H1 (cell line): ENCODE results near the gene VPS41. TPM values are rescaled to one million over a fixed set of nuclear protein-coding genes. Genes with fewer than 3 reads are reported as not detected.

Source experiments
- CTCF ChIA-PET: fragments of 300-600 bp; sonication (Branson Sonifier 250); formaldehyde crosslinking; loops from one replicate; lab custom pipeline; 2021; ENCODE audit not compliant: partially characterized antibody; lab: Charles Lee
- POLR2A ChIA-PET: fragments of 300-600 bp; sonication (Branson Sonifier 250); formaldehyde crosslinking; loops from one replicate; lab custom pipeline; 2021; ENCODE audit warnings: inconsistent platforms; ENCODE audit not compliant: partially characterized antibody; lab: Charles Lee
- DNase-seq, 2 experiments: peaks; one replicate each; pipeline versions ENCODE4 v3.0.0 to v3.0.0-alpha.2; 2010 to 2022; ENCODE audit warnings: low spot score in 2 of 2, low read depth in 1 of 2, mixed read lengths in 1 of 2
- FAIRE-seq: peaks from 2 replicates; lab custom pipeline; 2011; peaks lifted over from hg19 to GRCh38; lab: Jason Lieb, UNC
- H2AFZ ChIP-seq: 2 replicates; pipeline ENCODE4 v1.8.1; 2012; ENCODE audit warnings: low read length, inconsistent platforms
- H2AK5ac ChIP-seq: 2 replicates; pipeline ENCODE4 v1.6.1; 2013; ENCODE audit warnings: low read depth, low read length
- H2BK120ac ChIP-seq: replicated peaks from 2 replicates; pipeline ENCODE3; 2013; ENCODE audit warnings: low read depth, low read length, inconsistent platforms
- H2BK12ac ChIP-seq: 2 replicates; pipeline ENCODE4 v1.6.1; 2013; ENCODE audit warnings: low read depth, low read length
- H2BK15ac ChIP-seq: 2 replicates; pipeline ENCODE4 v1.6.1; 2013; ENCODE audit warnings: low read length
- H2BK20ac ChIP-seq: 2 replicates; pipeline ENCODE4 v1.6.1; 2013; ENCODE audit warnings: low read length
- H2BK5ac ChIP-seq: 2 replicates; pipeline ENCODE4 v1.6.1; 2013; ENCODE audit warnings: low read depth, low read length
- H3K14ac ChIP-seq: 2 replicates; pipeline ENCODE4 v1.6.1; 2013; ENCODE audit warnings: inconsistent platforms; ENCODE audit not compliant: insufficient read length
- H3K18ac ChIP-seq: 2 replicates; pipeline ENCODE4 v1.6.1; 2013; ENCODE audit warnings: low read length; ENCODE audit errors: extremely low read depth
- H3K23ac ChIP-seq: 2 replicates; pipeline ENCODE4 v1.6.1; 2013; ENCODE audit warnings: inconsistent platforms; ENCODE audit not compliant: insufficient read length
- H3K23me2 ChIP-seq: 2 replicates; pipeline ENCODE4 v1.6.1; 2013; ENCODE audit warnings: low read depth, low read length
- H3K27ac ChIP-seq: 2 replicates; pipeline ENCODE4 v1.6.1; 2011; ENCODE audit warnings: low read depth, low read length, inconsistent platforms
- H3K27me3 ChIP-seq, 4 experiments: replicated peaks in 1 of 4; 1 replicate in 1 of 4; 2 replicates in 3 of 4; pipeline versions ENCODE4 v1.6.1 to v1.8.1; 2011 to 2013; ENCODE audit warnings: low read length in 3 of 4, mild to moderate bottlenecking in 3 of 4, inconsistent platforms in 2 of 4, mixed read lengths in 2 of 4, moderate library complexity in 1 of 4; ENCODE audit not compliant: control insufficient read depth in 3 of 4, insufficient read depth in 3 of 4; ENCODE audit errors: extremely low read depth in 1 of 4
- H3K36me3 ChIP-seq, 4 experiments: 2 replicates each; pipeline versions ENCODE4 v1.6.1 to v1.8.1; 2011 to 2013; ENCODE audit warnings: mild to moderate bottlenecking in 4 of 4, low read length in 3 of 4, moderate library complexity in 2 of 4, control low read depth in 1 of 4, inconsistent platforms in 1 of 4; ENCODE audit not compliant: insufficient read depth in 4 of 4, control insufficient read depth in 2 of 4
- H3K4ac ChIP-seq: replicated peaks from 2 replicates; pipeline ENCODE3; 2013; ENCODE audit warnings: low read length, low read depth, mixed read lengths, inconsistent platforms; ENCODE audit not compliant: insufficient read length
- H3K4me1 ChIP-seq, 4 experiments: replicated peaks in 1 of 4; 1 replicate in 1 of 4; 2 replicates in 3 of 4; pipeline versions ENCODE4 v1.6.1 to v1.8.1; 2011 to 2013; ENCODE audit warnings: low read length in 3 of 4, inconsistent platforms in 2 of 4, mixed read lengths in 1 of 4; ENCODE audit not compliant: insufficient read depth in 4 of 4, control insufficient read depth in 3 of 4
- H3K4me2 ChIP-seq, 2 experiments: 2 replicates each; pipeline versions ENCODE4 v1.6.1 to v1.8.1; 2011 to 2013; ENCODE audit warnings: low read depth in 2 of 2, low read length in 2 of 2, control low read depth in 1 of 2, inconsistent platforms in 1 of 2, mild to moderate bottlenecking in 1 of 2; ENCODE audit not compliant: insufficient read depth in 1 of 2
- H3K4me3 ChIP-seq, 4 experiments: fragments of 200-600, 300-600 bp in 1 of 4; sonication (generic), shearing (Covaris generic), sonication (Bioruptor Twin) in 1 of 4; 2 replicates each; pipeline versions ENCODE4 v1.5.1 to v1.8.1; 2011 to 2016; ENCODE audit warnings: low read length in 4 of 4, low read depth in 3 of 4, control low read depth in 2 of 4, inconsistent platforms in 2 of 4, mild to moderate bottlenecking in 2 of 4, mixed read lengths in 1 of 4, moderate library complexity in 1 of 4; ENCODE audit not compliant: insufficient read depth in 2 of 4; ENCODE audit errors: extremely low read depth in 1 of 4
- H3K56ac ChIP-seq: replicated peaks from 2 replicates; pipeline ENCODE3; 2013; ENCODE audit warnings: low read depth, mild to moderate bottlenecking, mixed read lengths, low read length, inconsistent platforms; ENCODE audit not compliant: insufficient read length
- H3K79me1 ChIP-seq: 2 replicates; pipeline ENCODE4 v1.6.1; 2013; ENCODE audit warnings: low read depth, low read length, control low read depth
- H3K79me2 ChIP-seq, 2 experiments: 2 replicates each; pipeline versions ENCODE4 v1.6.1 to v1.8.1; 2012 to 2013; ENCODE audit warnings: low read length in 2 of 2, mild to moderate bottlenecking in 2 of 2, inconsistent platforms in 1 of 2; ENCODE audit not compliant: insufficient read depth in 2 of 2, control insufficient read depth in 1 of 2
- H3K9ac ChIP-seq, 4 experiments: replicated peaks in 1 of 4; 1 replicate in 1 of 4; 2 replicates in 3 of 4; pipeline versions ENCODE4 v1.6.1 to v1.8.1; 2011 to 2013; ENCODE audit warnings: low read depth in 3 of 4, low read length in 3 of 4, control low read depth in 2 of 4, mild to moderate bottlenecking in 2 of 4, moderate library complexity in 2 of 4, inconsistent platforms in 1 of 4; ENCODE audit errors: extremely low read depth in 1 of 4
- H3K9me3 ChIP-seq, 2 experiments: 2 replicates each; pipeline versions ENCODE4 v1.6.1 to v1.8.1; 2012 to 2013; ENCODE audit warnings: mild to moderate bottlenecking in 2 of 2, moderate library complexity in 2 of 2, control low read depth in 1 of 2, inconsistent platforms in 1 of 2, low read depth in 1 of 2, low read length in 1 of 2, mixed read lengths in 1 of 2; ENCODE audit not compliant: insufficient read depth in 2 of 2
- H4K20me1 ChIP-seq, 2 experiments: replicated peaks in 1 of 2; 2 replicates each; pipeline versions ENCODE3 to v1.8.1; 2011 to 2013; ENCODE audit warnings: inconsistent platforms in 2 of 2, low read length in 2 of 2, mild to moderate bottlenecking in 1 of 2; ENCODE audit not compliant: insufficient read depth in 2 of 2, control insufficient read depth in 1 of 2
- H4K5ac ChIP-seq: 2 replicates; pipeline ENCODE4 v1.6.1; 2013; ENCODE audit warnings: low read length, low read depth, mixed read lengths, inconsistent platforms; ENCODE audit not compliant: insufficient read length
- H4K8ac ChIP-seq: 2 replicates; pipeline ENCODE4 v1.8.0; 2013; ENCODE audit warnings: mild to moderate bottlenecking, moderate library complexity, low read length, inconsistent platforms; ENCODE audit not compliant: insufficient read depth; ENCODE audit errors: extremely low read depth
- H4K91ac ChIP-seq: replicated peaks from 2 replicates; pipeline ENCODE3; 2013; ENCODE audit warnings: low read length, mixed read lengths, inconsistent platforms; ENCODE audit not compliant: insufficient read length
- ASH2L ChIP-seq: fragments of 200-600, 300-600 bp; sonication (generic); IDR thresholded peaks from one replicate; pipeline ENCODE4 v1.7.1; 2017; ENCODE audit warnings: low read length
- PHF8 ChIP-seq: fragments of 200-600 bp; sonication (generic); conservative IDR thresholded peaks from 2 replicates; pipeline ENCODE4 v1.7.1; 2012; ENCODE audit warnings: low read depth, mild to moderate bottlenecking, inconsistent platforms, low read length, moderate library complexity
- SAP30 ChIP-seq: fragments of 300-600 bp; sonication (generic); IDR thresholded peaks from 2 replicates; pipeline ENCODE4 v1.7.1; 2012; ENCODE audit warnings: low read length, moderate library complexity, mild to moderate bottlenecking, inconsistent platforms; ENCODE audit not compliant: insufficient read depth, insufficient replicate concordance
- WGBS, 2 experiments: shearing (Covaris generic) in 1 of 2; methylation state at CpG; one replicate each; pipeline versions ENCODE4 v1.1.6 to v1.1.7; 2013 to 2015; ENCODE audit warnings: low lambda C conversion rate in 2 of 2, mixed read lengths in 2 of 2, inconsistent platforms in 1 of 2, low coverage in 1 of 2, missing lambda C conversion rate in 1 of 2; ENCODE audit not compliant: insufficient replicate concordance in 2 of 2, insufficient coverage in 1 of 2, insufficient read length in 1 of 2; ENCODE audit errors: extremely low coverage in 1 of 2, missing lambda C conversion rate in 1 of 2; 5-methylcytosine and 5-hydroxymethylcytosine counted together
- polyA plus RNA-seq, 7 experiments: library from polyadenylated mRNA; depleted of rRNA in 3 of 7; stranded (reverse) in 5 of 7; unstranded in 2 of 7; fragments of >200 nt in 5 of 7; fragments of 200-250 nt in 2 of 7; gene quantifications; 1 replicate in 5 of 7; 2 replicates in 1 of 7; 4 replicates in 1 of 7; pipeline versions ENCODE4 v1.2.1 to v1.2.3, GENCODE V29; 2011 to 2013; ENCODE audit warnings: missing spikeins in 2 of 7, mixed read lengths in 2 of 7
- total RNA-seq: library from RNA; stranded (reverse); fragmentation: NEBNext Ultra II Directional; extraction: Animal tissue kit (Norgen Biotek cat#: 25700); gene quantifications from 2 replicates; pipeline ENCODE4 v1.2.1, GENCODE V29; 2021
- TF ChIP-seq, protein P1 (sequence below): IDR thresholded peaks from 2 replicates; pipeline ENCODE4 v1.6.1; 2012; ENCODE audit warnings: low read length, inconsistent platforms

The VPS41 gene
- total and polyA plus RNA-seq, 2 of the 8 experiments (the other 6 are each of a cell fraction or from before 2014, with no cell fraction given) = 10.7 to 63.3 TPM

DNA sequence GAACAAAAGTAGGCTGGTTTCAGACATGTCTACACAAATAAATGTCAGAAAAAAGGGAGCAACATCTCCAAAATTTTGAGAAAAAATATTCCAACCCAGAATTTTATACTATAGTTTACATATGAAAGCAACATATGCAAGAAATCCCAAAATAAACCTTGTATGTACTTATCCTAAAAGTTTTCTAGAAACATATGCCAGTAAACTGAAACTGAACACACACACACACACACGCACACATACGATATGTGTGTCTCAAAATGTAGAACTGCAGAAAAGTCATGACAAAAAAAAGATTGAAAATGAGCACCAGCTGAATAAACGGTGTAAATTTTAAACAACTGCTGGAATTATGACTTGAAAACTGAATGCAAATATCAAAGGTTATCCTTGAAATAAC lies 81.0 kb downstream of the VPS41 start:
- Histone ChIP-seq H3K79me2 (no peaks in the 10 kb centered on the region), H3K23me2 (no peaks in the 10 kb centered on the region), H2BK20ac (no peak overlapping the region), H3K36me3 (no peaks in the 10 kb centered on the region; a peak in 1 of 8 replicates), H2BK15ac (no peak overlapping the region), H3K4me2 (no peak overlapping the region), H2AK5ac (no peak overlapping the region), H3K23ac (no peak overlapping the region), H3K14ac (no peak overlapping the region), H3K4me3 (no peak overlapping the region), H3K27me3 (no peaks in the 10 kb centered on the region), H2BK5ac (no peak overlapping the region), H3K4me1 (peaks cover 0 to 2% (median under 1%) of the 10 kb centered on the region in 4 experiments; a peak in 2 of 7 replicates), H3K18ac (no peak overlapping the region), H3K9ac (no peak overlapping the region), H3K9me3 (no peaks in the 10 kb centered on the region), H2AFZ (no peak overlapping the region), H4K20me1 (no peaks in the 10 kb centered on the region), H2BK12ac (no peak overlapping the region), H4K91ac (no peak overlapping the region), H3K56ac (no peak overlapping the region), H4K5ac (no peak overlapping the region), H2BK120ac (no peak overlapping the region), H3K79me1 (no peaks in the 10 kb centered on the region), H3K27ac (no peak overlapping the region), H3K4ac (no peak overlapping the region), H4K8ac (no peak overlapping the region)
- no peak for DNase-seq
- 90% methylated on average over 3 of the region's 3 CpGs; no CpG with 5 or more reads in 1 of the 2 experiments for WGBS, 2 experiments
- FAIRE-seq = no peak
- CTCF ChIA-PET = interaction anchor here (1.3 to 1.4 kb wide), 2 partner anchors 19 to 25 kb away, joined by 3 to 4 read pairs; no protein-coding TSS in a partner anchor
- POLR2A ChIA-PET = no interaction called here
- TF ChIP-seq ASH2L = no peak
- TF ChIP-seq, protein P1, sequence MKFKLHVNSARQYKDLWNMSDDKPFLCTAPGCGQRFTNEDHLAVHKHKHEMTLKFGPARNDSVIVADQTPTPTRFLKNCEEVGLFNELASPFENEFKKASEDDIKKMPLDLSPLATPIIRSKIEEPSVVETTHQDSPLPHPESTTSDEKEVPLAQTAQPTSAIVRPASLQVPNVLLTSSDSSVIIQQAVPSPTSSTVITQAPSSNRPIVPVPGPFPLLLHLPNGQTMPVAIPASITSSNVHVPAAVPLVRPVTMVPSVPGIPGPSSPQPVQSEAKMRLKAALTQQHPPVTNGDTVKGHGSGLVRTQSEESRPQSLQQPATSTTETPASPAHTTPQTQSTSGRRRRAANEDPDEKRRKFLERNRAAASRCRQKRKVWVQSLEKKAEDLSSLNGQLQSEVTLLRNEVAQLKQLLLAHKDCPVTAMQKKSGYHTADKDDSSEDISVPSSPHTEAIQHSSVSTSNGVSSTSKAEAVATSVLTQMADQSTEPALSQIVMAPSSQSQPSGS = no peak
- TF ChIP-seq SAP30 = no peak
- no peak for TF ChIP-seq PHF8
